ENCODE results near the gene PAPOLB. TPM values are rescaled to one million over a fixed set of nuclear protein-coding genes. Genes with fewer than 3 reads are reported as not detected.

The PAPOLB gene
- total and polyA plus RNA-seq, 10 of the 15 experiments (the other 5 are each of a cell fraction or from before 2014, with no cell fraction given), result 0.01 TPM; not detected in 9

GRCh38 chr7:4840079-4840501 lies 21.7 kb downstream of the PAPOLB start:
- CTCF ChIA-PET, result no interaction called here
- intact Hi-C loops (cut with micrococcal nuclease; ENCODE audit: unreplicated experiment), result no loop called here
- Histone ChIP-seq H3K4me3 (no peak overlapping the region), H3K36me3 (ENCODE audit: control insufficient read depth in 2 of 2, insufficient read depth in 2 of 2, low read length in 1 of 2) (no peaks in the 10 kb centered on the region), H3K27ac (ENCODE audit: control insufficient read depth, insufficient read depth) (no peak overlapping the region), H3K79me2 (ENCODE audit: control insufficient read depth, insufficient read depth, low read length) (no peaks in the 10 kb centered on the region), H2AFZ (ENCODE audit: control insufficient read depth, low read depth, low read length) (no peak overlapping the region), H3K9me3 (replicated peaks; ENCODE audit: control insufficient read depth, insufficient read depth, low read length) (no peaks in the 10 kb centered on the region), H3K27me3 (replicated peaks in 1 of 2; ENCODE audit: control insufficient read depth in 2 of 2, insufficient read depth in 2 of 2, low read length in 1 of 2) (no peaks in the 10 kb centered on the region; a peak in 1 of 4 replicates), H3K4me2 (ENCODE audit: control insufficient read depth, insufficient read depth) (no peak overlapping the region), H3K9ac (ENCODE audit: control insufficient read depth, insufficient read depth, low read length) (no peak overlapping the region), H4K20me1 (ENCODE audit: control insufficient read depth, insufficient read depth) (no peaks in the 10 kb centered on the region), H3K4me1 (ENCODE audit: control insufficient read depth, insufficient read depth, low read length) (no peaks in the 10 kb centered on the region)
- TF ChIP-seq RCOR1 (conservative IDR thresholded peaks at IDR 0.05; ENCODE audit: low read depth, low read length) (no peak), ASH2L (IDR thresholded peaks at IDR 0.05; ENCODE audit: borderline replicate concordance, low read depth) (no peak), NR2F1 (conservative IDR thresholded peaks at IDR 0.05) (no peak), ZBED1 (IDR thresholded peaks at IDR 0.05; ENCODE audit: borderline replicate concordance) (no peak), ATF7 (IDR thresholded peaks at IDR 0.05; ENCODE audit: low read depth) (no peak), CHD1 (IDR thresholded peaks at IDR 0.05; ENCODE audit: low read depth, low read length) (no peak), YY1 (IDR thresholded peaks at IDR 0.05; ENCODE audit: low read depth, low read length) (no peak), BCL3 (IDR thresholded peaks at IDR 0.05; ENCODE audit: borderline replicate concordance, insufficient read depth, low read depth, low read length, poor library complexity, severe bottlenecking) (no peak), TCF7 (IDR thresholded peaks at IDR 0.05; ENCODE audit: borderline replicate concordance) (no peak), CHD4 (IDR thresholded peaks at IDR 0.05) (no peak), ZBTB40 (IDR thresholded peaks at IDR 0.05; ENCODE audit: borderline replicate concordance) (no peak), NR2C2 (IDR thresholded peaks at IDR 0.05; ENCODE audit: borderline replicate concordance, control insufficient read depth, insufficient read length, low read depth) (no peak), NFIC (IDR thresholded peaks at IDR 0.05; ENCODE audit: low read depth, low read length) (no peak), ZNF274 (IDR thresholded peaks at IDR 0.05; ENCODE audit: insufficient read depth, insufficient read length) (no peak), FOS (IDR thresholded peaks at IDR 0.05; ENCODE audit: borderline replicate concordance, extremely low read depth, insufficient read length) (no peak), SPI1 (IDR thresholded peaks at IDR 0.05; ENCODE audit: borderline replicate concordance, insufficient read depth, low read depth, low read length) (no peak), USF2 (IDR thresholded peaks at IDR 0.05; ENCODE audit: borderline replicate concordance, low read depth, low read length) (no peak), NRF1 (conservative IDR thresholded peaks at IDR 0.05; ENCODE audit: low read depth, low read length) (no peak), TBL1XR1 (IDR thresholded peaks at IDR 0.05; ENCODE audit: low read depth, low read length) (no peak)
- SMC1A ChIA-PET (ENCODE audit: uncharacterized antibody, unreplicated experiment), result no interaction called here
- WGBS (ENCODE audit: insufficient coverage, insufficient replicate concordance, low lambda C conversion rate, missing lambda C conversion rate), result 53% methylated on average over 16 of the region's 16 CpGs
- RAD21 ChIA-PET (ENCODE audit: unreplicated experiment), result no interaction called here
- no TSS peak for BruUV-seq (replicated peaks)
- no peak for ATAC-seq
- POLR2A ChIA-PET, result no interaction called here
- in situ Hi-C loops (cut with MboI), result no loop called here
- no peak for DNase-seq (ENCODE audit: low read depth, low spot score)
- FAIRE-seq, result no peak

All from GM12878 (cell line).